ENCODE measurements around the gene CAV1.

The CAV1 gene

DNA sequence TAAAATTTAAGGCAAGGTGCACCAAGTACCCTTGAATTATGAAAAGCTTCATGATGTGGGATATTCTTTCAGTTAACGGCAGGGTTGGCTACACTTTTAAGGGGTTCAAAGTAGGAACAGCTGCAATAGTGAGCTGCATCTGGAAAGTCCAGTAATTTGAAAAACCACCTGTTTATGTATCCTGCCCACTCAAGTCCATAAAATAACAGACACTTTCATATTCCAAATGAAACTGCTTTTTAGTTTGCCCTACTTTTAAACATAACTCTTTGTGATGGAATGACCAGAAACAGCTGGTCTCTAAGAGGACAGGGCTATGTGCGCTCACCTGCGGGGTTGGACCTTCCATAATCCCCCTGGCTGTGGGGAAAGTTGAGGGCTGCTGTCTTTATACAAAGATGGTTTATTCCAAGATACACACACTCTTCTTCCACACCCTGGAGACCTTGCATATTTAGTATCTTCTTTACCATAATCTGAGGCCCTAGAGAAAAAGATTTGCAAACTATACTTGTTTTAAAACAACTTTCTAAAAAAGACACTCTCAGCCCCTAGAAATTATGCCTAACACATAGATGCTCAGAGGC is 7.4 kb downstream of the CAV1 start:
- no peak for DNase-seq

DNA sequence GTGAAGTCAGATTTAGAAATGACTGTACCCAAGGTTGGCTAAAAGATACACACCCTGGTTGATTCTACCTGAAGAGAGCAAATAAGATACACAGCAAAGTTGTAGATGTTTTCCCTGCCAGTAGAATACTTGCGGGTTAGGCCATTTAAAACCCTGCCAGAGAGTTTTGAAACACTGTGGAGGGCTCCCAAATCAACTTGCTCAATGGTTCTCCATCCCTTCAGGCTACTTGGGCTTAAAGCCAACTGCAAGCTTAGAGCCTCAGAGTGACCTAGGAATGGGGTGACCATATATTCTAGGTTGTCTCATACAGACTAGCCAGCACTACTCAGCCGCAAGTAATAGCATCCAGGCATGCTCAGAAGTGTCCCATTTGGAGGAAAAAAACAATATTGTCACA is 10.0 kb downstream of the CAV1 start:
- no peak for DNase-seq

GRCh38 chr7:116535416-116535815 is 10.6 kb downstream of the CAV1 start:
- no peak for DNase-seq

DNA sequence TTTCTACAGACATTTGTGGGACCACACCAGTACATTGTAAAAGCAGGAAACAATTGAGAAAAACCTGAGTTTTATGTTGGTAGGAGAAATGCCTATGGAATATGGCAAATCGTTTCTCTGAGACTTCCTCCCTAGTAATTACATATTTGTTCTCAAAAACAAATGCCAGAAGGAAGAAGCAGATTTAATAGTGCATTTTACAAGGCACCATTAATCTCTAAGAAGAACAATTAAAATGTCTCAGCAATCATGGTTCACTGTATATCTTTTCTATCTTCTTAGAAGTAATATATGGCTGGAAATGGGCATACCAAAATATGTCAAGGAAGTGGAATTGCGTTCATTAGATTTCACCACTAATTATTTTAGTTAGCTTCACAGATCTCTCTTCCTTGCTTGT is 13.3 kb downstream of the CAV1 start:
- no peak for DNase-seq

DNA sequence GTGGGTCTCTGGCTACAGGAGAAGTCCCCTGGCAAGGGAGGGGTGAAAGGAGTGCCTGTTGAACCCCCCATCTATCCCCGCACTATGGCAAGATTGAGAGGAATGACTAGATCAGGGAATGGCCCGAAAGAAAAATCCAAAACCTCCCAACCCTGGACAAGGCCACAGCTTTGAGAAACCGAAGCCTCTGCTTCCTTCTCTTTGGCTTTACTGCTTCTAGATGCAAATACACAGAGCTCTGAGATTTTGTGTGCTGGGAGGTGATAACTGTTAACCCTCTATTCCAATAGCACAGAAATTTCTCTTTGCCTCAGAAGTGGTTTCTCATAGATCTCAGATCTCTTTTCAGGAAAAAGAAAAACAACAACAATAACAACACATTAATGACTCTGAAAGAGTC is 15.0 kb downstream of the CAV1 start:
- DNase-seq: no peak

DNA sequence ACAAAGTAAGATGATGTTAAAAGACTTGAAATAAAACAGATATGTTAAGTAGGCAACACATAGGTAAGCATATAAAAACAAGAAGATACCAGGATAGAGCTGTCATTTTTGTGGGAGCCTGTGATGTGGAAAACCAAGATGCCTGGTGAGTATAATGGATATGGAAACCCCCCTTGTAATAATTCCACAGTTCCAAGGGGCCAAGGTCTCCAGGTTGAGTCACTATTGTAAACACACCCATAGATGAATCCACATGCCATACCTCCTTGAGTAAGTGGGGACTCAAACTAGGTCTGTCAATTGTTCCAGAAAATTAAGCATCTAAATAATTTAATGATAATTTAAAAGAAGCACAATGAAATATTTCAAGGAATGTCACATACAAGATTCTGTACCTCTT is 15.9 kb downstream of the CAV1 start:
- DNase-seq: peak; percentile 55

DNA sequence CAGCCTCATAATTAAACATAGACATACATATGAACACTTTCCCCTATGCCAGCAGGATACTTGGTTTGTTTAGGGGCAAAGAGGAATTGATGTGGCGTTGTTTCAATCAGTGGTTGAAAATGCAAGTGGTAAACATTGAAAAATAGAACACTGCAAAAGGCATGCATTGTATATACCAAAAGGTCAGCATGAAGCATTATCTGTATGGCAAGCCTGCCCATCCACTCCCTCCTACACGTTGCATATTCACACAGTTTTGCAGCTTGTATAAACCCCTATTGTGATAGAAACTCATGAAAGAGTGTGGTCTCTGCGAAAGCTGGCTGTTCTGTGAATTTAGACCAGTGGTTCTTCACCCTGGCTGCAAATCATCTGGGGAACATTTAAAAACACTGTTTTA is 17.1 kb downstream of the CAV1 start:
- DNase-seq: no peak

DNA sequence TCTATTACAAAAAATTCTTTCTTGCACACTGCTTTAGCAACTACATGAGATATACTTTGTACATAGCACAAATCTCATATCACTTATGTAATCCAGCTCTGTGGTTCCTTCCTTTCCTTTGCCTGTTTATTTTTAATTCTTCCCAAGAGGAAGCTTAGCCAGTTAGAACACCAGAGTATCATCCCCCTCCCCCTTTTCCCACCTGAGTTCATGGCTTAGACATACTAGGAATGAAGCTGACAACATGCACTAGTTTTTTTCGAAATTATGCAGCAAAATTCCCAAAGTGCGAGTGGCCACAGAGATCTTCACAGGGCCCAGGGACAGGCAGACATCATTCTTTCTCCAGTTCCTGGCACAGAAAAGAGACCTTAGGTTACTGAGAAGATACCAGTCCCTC is 17.8 kb downstream of the CAV1 start:
- DNase-seq: peak; percentile 55

- DNase-seq: peak; percentile 13
These were observed 18.8 kb downstream of the CAV1 start for GRCh38 chr7:116543664-116544063.

- DNase-seq: no peak
These were observed 19.7 kb downstream of the CAV1 start for GRCh38 chr7:116544487-116544886.

- no peak for DNase-seq
These were observed 20.7 kb downstream of the CAV1 start for GRCh38 chr7:116545411-116545993.

GRCh38 chr7:116546054-116546453 is 21.2 kb downstream of the CAV1 start:
- DNase-seq: no peak

DNA sequence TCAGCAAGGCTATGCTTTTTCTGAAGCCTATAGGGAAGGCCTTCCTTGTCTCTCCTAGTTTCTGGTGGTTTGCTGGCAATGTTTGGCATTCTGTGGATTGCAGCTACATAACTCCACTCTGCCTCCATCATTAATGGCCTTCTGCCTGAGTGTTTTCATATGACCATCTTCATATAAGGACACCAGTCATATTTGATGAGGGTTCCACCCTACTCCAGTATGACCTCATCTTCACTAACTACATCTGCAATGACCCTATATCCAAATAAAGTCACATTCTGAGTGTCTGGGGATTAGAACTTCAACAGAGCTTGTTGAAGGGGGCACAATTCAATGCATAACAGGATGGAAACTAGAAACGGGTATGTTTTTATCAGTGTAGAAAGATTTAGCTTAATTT is 22.1 kb downstream of the CAV1 start:
- DNase-seq: no peak

GRCh38 chr7:116547347-116547746 is 22.5 kb downstream of the CAV1 start:
- peak; percentile 52 for DNase-seq

DNA sequence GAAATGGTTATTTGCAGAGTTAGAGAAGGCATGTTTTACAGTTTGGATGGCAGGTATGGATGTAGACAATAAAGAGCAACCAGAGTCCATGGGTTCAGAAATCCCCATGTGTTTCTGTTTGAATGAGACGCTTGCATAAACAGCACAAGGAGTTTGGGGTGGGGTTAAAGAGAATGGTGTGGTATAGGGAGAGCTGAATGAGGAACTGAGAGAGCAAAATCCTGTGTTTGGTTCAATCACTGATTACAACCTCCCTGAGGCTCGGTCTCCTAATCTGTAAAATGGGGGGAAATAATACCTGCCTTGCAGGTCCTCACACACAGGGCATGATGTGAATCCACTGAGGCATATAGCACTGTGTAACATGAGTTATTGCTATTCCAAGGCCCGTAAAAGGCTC is 23.7 kb downstream of the CAV1 start:
- DNase-seq: no peak

- no peak for DNase-seq
These were observed 24.5 kb downstream of the CAV1 start for GRCh38 chr7:116549370-116549769.

DNA sequence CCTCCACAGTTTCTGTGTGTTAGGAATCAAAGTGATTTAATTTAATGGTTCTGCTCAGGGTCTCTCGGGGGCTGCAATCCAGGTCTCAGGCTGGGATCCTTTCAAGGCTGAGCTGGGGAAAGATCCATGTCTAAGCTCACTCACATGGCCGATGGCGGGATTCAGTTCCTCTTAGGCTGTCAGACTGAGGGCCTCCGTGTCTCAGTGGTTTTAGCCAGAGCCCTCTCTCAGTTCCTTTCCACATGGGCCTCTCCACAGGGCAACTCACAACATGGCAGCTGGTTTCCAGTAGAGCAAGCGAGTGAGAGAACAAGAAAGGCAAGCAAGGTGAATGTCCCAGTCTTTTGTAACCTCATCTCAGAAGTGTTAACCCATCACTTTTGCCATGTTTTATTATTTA is 26.9 kb downstream of the CAV1 start:
- no peak for DNase-seq

GRCh38 chr7:116552602-116553001 is 27.8 kb downstream of the CAV1 start:
- DNase-seq: no peak

GRCh38 chr7:116553168-116553964 is 28.5 kb downstream of the CAV1 start:
- DNase-seq: no peak

DNA sequence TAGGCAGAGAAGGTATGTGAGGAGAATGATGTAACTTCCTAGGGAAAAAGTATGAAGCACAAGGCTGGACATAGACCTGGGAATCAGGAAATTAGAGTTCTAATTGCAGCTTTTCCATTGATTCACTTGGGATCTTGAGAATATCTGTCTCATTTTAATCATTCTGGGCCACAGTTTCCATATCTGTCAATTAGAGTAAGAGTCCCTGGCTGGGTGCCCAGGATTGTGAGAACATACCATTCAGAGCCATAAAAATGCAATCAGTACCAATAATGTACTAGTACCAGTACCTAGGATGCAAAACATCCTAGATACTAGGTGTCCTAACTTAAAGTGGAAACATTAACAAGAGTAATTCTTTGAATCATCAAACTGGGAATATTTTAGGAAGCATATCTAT is 29.6 kb downstream of the CAV1 start:
- DNase-seq: no peak

GRCh38 chr7:116554911-116555310 is 30.1 kb downstream of the CAV1 start:
- DNase-seq: no peak

- no peak for DNase-seq
These were observed 32.3 kb downstream of the CAV1 start for GRCh38 chr7:116557066-116557585.

DNA sequence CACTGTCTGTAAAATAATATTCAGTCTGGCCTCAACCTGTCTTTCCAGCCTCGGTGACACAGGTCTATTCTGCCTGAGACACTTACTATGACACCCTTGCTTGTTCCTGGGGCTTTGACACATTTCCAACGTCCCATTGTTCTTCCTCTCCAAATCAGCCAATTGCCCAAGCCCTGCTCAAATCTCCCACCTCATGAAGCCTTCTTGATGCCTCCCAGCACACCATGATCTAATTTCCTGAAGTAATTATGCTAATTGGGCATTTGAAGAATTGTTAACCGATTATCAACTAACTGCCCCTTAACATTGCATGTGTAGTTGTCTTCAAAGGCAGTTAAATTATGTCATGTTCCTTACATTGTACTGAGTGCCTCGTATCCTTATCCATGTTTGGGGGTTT is 33.1 kb downstream of the CAV1 start:
- DNase-seq: no peak
